Lower leg skin (tissue), 3 donors: ENCODE data around the gene SPSB1.

Experiments used
- CTCF ChIP-seq, 3 donors: fragments of 450-650 bp; IDR thresholded peaks; one replicate each; pipeline ENCODE4 v1.5.1; 2016; ENCODE audit warnings: antibody characterized with exemption in 3 of 3, mild to moderate bottlenecking in 3 of 3, moderate library complexity in 2 of 3
- POLR2A ChIP-seq, 2 donors: fragments of 450-650 bp; IDR thresholded peaks; one replicate each; pipeline ENCODE4 v1.6.1; 2016 to 2017; ENCODE audit warnings: antibody characterized with exemption in 2 of 2, mild to moderate bottlenecking in 1 of 2, moderate library complexity in 1 of 2

GRCh38 chr1:9245661-9246060 is 47.0 kb upstream of the SPSB1 start:
- TF ChIP-seq CTCF (IDR thresholded peaks at IDR 0.05) (no peak), POLR2A (IDR thresholded peaks at IDR 0.05) (no peak)
